ENCODE data around the gene ISY1.

DNA sequence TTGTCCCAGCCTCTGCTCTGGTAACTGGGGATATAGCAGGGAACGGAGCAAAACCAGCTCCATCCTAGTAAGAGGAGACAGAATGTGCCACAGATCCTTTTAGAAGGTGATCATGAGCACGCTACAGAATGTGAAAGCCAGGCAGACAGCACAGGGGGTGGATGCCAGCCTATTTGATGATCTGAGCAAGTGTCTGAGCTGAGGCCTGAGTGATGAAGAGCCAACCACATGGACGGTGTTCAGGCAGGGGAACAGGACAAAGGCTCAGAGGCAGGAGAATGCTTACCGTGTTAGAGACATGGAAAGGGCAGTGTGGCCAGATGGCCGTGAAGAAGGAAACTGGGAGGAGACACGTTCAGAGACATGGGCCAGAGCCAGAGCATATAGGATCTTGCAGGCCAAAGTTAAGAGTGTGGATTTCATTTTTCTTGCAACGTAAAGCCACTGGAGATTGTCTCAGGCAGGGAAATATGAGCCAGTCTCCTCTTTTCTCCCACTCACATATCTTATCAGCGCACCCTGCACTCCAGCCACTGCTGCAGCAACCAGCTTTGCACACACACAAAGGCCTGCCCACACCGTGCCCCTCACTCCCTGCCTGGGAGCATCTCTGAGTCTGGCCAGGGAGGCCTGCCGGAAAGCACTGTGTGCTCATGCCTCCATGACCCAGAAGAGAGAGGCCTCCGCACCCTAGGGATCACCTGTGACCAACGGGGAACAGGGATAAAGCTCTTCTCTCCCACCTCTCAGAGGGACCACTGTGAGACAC lies 59.3 kb downstream of the ISY1 start:
- TF ChIP-seq, protein P1, sequence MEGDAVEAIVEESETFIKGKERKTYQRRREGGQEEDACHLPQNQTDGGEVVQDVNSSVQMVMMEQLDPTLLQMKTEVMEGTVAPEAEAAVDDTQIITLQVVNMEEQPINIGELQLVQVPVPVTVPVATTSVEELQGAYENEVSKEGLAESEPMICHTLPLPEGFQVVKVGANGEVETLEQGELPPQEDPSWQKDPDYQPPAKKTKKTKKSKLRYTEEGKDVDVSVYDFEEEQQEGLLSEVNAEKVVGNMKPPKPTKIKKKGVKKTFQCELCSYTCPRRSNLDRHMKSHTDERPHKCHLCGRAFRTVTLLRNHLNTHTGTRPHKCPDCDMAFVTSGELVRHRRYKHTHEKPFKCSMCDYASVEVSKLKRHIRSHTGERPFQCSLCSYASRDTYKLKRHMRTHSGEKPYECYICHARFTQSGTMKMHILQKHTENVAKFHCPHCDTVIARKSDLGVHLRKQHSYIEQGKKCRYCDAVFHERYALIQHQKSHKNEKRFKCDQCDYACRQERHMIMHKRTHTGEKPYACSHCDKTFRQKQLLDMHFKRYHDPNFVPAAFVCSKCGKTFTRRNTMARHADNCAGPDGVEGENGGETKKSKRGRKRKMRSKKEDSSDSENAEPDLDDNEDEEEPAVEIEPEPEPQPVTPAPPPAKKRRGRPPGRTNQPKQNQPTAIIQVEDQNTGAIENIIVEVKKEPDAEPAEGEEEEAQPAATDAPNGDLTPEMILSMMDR (conservative IDR thresholded peaks at IDR 0.05; ENCODE audit: low read length) = no peak
- no peak for TF ChIP-seq EZH2phosphoT487 (IDR thresholded peaks at IDR 0.05; ENCODE audit: borderline replicate concordance)

Data from Loucy (cell line).